ENCODE measurements around the gene TLL2.

GRCh38 chr10:96453856-96454583, 59.7 kb downstream of the TLL2 start:
- TF ChIP-seq CTCF (conservative IDR thresholded peaks at IDR 0.05; ENCODE audit: low read depth, low read length), result no peak
- TF ChIP-seq EZH2 (IDR thresholded peaks at IDR 0.05; ENCODE audit: borderline replicate concordance, low read depth, low read length, poor library complexity, severe bottlenecking), result no peak
